Limb (tissue), 2 donors: ENCODE measurements around the gene PDXK.

Experiments used
- DNase-seq, 2 donors: peaks; one replicate each; pipeline ENCODE4 v3.0.0-alpha.2; 2016; ENCODE audit errors: extremely low spot score in 2 of 2

Gene PDXK

GRCh38 chr21:43762303-43763128, 43.6 kb downstream of the PDXK start:
- no peak for DNase-seq

DNA sequence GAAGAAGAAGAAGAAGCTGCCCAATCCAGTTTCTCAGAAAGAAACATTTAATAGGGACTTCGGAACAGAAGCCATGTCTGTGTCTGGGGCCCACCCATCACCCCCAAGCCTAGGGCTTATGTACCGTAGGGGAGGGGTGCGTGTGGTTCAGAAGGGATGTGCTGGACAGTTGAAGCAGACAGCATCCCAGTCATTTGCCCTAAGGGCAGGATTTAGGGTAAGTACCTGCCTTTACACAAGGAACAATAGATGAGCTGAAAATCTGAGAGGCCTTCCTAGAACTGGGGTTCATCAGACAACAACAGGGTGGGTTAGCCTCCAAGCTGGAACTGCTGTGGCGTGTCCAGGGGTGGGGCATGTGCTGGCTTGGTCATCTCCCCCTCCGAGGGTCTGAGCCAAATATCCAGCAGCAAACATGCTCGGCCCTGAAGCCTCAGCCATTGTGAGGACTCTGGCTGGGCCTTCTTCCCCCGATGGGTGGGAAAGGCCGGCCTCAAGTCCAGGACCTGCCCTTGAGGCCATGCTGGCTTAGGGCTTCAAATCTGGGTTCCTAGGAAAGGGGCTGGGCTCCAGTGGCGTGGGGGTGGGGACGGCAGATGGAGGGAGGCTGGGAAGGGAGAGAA, 45.1 kb downstream of the PDXK start:
- DNase-seq = no peak

DNA sequence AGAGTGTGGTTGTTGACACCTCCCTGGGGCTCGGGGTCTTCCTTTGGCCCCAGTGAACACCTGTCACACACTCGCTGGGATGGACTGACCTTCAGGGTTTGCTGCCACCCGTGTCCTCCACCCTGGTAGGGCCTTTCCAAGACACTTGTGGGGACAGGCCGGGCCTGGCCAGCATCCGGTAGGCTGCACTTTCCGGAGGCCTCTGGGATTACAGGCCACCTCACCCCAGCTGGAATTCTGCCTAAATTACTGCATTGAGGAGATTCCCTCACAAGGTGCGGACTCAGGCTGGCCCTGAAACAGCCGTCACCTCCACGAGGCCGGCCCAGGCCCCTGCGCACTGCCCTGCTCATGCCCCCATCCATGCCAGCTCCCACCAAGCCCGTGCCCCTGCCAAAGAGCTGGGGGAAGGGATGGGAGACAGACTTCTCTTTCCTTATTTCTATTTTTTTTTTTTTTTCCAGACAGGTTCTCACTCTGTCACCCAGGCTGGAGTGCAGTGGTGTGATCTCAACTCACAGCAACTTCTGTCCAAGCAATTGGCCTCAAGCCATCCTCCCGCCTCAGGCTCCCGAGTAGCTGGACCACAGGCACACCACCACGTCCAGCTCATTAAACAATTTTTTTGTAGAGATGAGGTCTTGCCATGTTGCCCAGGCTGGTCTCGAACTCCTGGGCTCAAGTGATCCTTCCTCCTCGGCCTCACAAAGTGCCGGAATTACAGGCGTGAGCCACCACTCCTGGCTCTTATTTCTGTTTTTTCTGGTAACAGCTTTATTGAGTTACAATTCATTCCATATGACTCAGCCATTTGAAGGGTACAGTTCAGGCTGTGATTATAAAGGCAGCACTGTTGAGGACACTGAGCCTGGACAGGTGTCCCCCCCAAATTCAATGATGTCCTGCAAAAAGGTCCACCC, 45.9 kb downstream of the PDXK start:
- no peak for DNase-seq

DNA sequence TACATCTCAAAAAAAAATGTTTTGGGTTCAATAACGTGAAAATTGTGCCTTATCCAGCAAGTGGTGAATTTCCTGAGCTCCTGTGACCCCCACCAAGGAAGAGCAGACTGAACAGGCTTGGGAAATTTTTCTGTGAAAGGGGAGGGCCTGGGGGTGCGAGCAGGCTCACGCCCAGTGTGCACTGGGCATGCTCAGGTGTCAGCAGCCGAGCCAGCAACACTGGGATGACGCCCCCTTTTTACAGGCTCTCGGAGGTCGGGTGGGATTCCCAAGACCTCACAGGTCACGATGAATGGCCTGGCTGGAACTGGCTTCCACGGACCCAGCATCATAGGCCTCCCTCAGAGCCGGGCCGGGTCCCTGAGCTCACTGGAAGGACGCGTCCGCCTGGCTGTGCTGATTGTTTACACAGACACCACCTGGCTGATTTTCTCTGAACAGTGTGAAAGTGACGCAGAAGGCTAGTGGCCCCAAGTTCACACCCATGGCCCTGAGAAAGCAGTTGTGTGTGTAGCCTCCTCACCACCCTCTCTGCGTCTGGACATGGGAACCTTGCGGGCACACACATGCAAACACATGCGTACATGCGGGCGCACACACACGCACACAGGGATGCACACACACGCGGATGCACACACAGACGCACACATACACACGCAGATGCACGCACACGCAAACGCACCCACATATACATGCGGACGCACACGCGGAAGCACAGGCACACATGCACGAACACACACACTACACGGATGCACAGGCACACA, 48.0 kb downstream of the PDXK start:
- DNase-seq = no peak

DNA sequence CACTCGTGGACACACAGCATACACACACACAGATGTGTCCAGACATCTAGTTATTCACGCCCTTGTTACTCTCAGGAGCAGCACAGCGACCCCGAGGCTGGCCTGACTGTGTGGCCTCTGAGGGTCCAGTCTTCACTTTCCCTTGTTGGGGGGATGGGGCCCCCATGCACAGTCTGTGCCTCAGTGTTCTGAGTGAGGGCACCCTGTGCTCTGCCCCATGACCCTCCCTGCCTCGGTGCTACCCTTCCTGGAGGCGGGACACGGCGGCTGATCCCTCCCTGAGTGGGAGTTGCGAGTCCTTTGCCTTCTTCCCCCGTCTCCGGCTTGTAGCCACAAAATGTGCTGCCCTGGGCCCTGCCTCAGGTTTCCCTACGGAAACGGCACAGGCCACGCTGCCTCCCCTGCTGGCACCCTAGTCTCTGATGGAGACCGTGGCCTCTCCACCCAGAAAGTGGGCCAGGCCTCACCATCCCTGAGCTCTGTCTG, 48.6 kb downstream of the PDXK start:
- DNase-seq = no peak

- DNase-seq = no peak
These were observed 49.3 kb downstream of the PDXK start for GRCh38 chr21:43767984-43768867.

- DNase-seq = no peak
These were observed 49.9 kb downstream of the PDXK start for GRCh38 chr21:43768868-43769167.

DNA sequence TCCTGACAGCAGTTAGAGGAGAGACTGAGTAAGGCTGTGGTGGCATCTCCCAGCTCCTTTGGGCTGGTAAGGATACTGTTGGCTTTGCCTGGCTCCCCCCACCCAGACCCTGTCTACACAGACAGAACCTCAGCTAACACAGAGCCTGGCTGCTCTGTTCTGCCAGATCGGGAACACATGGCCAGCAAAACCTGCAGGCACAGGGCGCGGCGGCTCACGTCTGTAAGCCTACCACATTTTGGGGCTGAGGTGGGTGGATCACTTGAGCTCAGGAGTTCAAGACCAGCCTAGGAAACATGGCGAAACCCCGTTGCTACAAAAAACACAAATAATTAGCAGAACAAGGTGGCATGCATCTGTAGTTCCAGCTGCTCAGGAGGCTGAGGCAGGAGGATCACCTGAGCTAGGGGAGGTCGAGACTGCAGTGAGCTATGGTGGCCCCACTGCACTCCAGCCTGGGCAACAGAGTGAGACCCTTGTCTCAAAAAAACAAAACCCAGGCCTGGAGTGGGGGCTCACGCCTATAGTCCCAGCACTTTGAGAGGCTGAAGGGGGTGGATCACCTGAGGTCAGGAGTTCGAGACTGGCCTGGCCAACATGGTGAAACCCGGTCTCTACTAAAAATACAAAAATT, 50.5 kb downstream of the PDXK start:
- DNase-seq = no peak

- no peak for DNase-seq
These were observed 51.2 kb downstream of the PDXK start for GRCh38 chr21:43770066-43770655.

GRCh38 chr21:43771199-43771675, 52.3 kb downstream of the PDXK start:
- DNase-seq = no peak

GRCh38 chr21:43771698-43772424, 52.9 kb downstream of the PDXK start:
- no peak for DNase-seq

DNA sequence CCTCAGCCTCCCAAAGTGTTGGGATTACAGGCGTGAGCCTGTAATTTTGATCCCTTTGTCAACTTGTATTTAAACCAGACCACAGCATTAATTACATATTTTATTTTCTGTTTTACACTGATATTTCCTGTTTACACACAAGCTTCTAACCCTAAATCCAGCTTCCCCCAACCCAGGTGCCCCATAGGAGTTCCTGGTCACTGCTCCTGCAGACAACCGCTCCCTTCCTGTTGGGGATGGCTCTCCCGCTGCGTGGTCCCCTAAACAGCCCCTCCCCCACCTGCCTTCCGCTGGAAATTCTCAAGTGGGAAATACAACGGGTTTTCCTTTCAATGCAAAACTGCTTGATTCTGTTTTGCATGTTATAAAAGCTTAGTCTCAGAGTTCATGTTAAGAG, 53.5 kb downstream of the PDXK start:
- DNase-seq = no peak

DNA sequence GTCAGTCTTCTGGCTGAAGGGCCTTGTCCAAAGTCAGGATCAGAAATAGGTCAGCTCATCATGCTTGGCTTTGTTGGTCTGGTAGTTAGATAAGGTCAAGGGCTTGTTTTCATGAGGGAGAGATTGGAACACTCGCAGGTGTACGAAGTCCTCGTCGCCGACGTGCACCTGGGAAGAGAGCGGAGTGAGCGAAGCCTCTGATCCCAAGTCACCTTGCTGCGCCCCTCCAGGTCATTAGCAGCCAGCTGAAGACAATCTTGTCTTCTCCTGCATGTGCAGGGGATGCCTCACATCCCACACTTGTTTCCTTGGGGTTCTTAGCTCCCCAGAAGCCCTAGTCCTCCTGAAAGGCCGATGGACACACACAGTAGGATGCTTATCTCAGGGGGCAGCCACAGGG, 55.2 kb downstream of the PDXK start:
- DNase-seq = no peak

DNA sequence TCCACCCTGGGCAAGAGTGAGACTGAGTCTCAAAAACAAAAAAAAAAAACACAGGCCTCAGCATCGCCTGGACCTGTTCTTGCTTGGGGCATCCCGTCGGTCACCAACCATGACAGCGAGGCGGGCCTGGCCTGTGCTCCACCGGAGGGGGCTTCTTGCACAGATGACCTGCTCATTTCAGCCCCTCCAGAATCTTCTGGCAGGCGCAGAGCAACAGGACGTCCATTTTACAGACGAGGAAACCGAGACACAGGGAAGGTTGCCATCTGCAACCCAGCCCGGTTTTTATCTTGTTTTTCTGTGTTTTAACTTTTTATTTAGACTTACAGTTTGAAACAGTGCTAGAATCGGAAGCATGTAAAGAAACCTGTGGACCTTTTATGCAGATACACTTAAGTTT, 56.3 kb downstream of the PDXK start:
- no peak for DNase-seq

DNA sequence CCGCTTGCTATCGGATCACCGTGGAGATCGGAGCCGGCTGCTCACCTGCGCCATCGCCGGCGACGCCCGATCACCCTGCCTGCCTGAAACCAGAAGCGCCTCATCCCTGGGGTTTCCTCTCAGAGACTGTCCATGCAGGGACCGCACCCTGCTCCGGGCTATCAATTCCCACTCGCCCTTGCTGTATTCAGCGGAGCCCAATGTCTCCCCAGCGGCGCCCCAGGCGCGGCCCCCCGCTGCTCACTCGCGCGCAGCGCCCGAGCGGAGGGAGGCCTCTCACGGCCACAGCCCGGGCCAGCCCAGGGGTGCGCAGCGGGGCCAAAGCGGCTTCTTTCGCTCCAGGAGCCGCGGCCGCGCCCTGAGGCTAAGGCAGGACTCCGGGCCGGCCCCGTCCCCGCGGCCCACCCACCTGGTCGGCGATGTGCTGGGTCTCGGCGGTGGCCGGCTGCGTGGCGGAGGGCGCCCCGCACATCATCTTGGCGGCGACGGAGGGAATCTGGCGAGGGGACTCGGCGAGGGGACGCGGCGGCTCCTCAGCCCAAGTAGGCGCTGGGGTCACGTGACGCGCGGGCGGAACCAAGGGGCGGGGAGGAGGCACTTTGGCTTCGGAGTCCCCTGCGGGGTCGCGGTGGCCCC, 57.0 kb downstream of the PDXK start, which contains the start of gene CSTB:
TSS of gene CSTB (minus strand) at position 514 of the 636 bp plus-strand sequence. CDS start at position 475, 39 bp downstream.
- peak in 1 of 2 donors; percentile 43 for DNase-seq

- DNase-seq = no peak
These were observed 59.0 kb downstream of the PDXK start for GRCh38 chr21:43777953-43778352.

DNA sequence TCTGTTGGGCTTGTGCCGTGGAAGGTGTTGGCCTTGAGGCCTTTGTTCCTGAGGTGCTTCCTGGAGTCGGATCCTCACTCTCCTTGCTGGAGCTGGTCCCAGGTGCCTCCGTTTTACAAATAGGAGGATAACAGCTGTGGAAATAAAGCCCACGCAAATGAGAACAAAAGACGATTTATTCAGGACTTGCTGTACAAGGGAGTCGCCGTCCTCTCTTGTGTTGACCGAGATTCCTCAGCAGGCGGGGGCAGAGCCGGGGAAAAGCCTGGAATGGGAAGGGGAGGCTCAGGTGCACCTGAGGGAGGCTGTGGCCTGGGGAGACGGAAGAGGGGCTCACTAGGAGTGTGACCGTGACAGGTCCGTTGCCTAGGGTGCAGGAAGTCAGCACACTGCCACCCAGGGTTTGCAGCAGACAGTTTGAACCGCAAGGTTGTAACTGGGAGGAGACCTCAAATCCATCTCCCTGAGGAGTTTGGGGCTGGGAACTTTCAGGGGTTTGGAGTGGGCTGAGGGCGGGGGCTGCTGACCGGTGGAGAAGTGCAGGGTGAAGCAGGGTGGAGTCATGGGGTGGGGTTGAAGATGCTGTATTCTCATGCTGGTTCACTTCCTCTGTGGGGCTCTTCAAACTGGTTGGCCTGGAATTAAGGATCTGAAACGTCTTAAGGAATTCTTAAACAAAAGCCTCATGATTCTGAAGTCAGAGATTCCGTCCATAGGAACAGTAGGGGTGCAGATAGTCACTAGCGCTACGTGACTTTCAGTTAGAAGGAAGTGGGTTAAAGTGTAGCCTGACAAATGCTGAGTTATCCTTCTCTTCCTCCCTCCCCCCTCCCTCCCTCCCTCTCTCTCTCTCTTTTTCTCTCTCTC, 59.8 kb downstream of the PDXK start:
- DNase-seq = no peak
